GM12878 (cell line): Measurements from ENCODE around the gene SIGLEC12. TPM values are rescaled to one million over a fixed set of nuclear protein-coding genes. Genes with fewer than 3 reads are reported as not detected.

Experiments used
- ATAC-seq: fragments of 200-7000 bp; cut with Tn5 transposase; 3 replicates; pipeline ENCODE4 v1.9.1; 2020; ENCODE audit warnings: mild to moderate bottlenecking, moderate library complexity
- BruUV-seq: library from RNA; stranded (reverse); fragments of 400-500 nt; replicated peaks from 2 replicates; lab custom pipeline; 2021; lab: Mats Ljungman, UMichigan
- CTCF ChIA-PET: fragments of 300-600 bp; sonication (Branson Sonifier 250); formaldehyde crosslinking; extraction: SDS; loops from one replicate; lab custom pipeline; 2021; ENCODE audit warnings: inconsistent platforms; lab: Yijun Ruan, JAX
- POLR2A ChIA-PET: fragments of 350-600 bp; formaldehyde crosslinking; extraction: SDS; loops from one replicate; lab custom pipeline; 2021; ENCODE audit warnings: inconsistent platforms; lab: Charles Lee
- RAD21 ChIA-PET: fragments of 300-600 bp; sonication (Branson Sonifier 250); formaldehyde crosslinking; loops from one replicate; lab custom pipeline; 2023; ENCODE audit warnings: antibody characterized with exemption; ENCODE audit not compliant: unreplicated experiment; lab: Charles Lee
- SMC1A ChIA-PET: fragments of 300-600 bp; sonication (Branson Sonifier 250); formaldehyde crosslinking; loops from one replicate; lab custom pipeline; 2023; ENCODE audit not compliant: unreplicated experiment, uncharacterized antibody; lab: Charles Lee
- DNase-seq: peaks from one replicate; pipeline ENCODE4 v3.0.0-alpha.2; 2011; ENCODE audit warnings: low read depth, low spot score
- FAIRE-seq: peaks from 3 replicates; lab custom pipeline; 2011; peaks lifted over from hg19 to GRCh38; lab: Jason Lieb, UNC
- H2AFZ ChIP-seq: 2 replicates; pipeline ENCODE4 v1.6.0; 2011; ENCODE audit warnings: low read depth, low read length, control low read depth; ENCODE audit not compliant: control insufficient read depth
- H3K27ac ChIP-seq: 2 replicates; pipeline ENCODE4 v1.5.1; 2011; ENCODE audit warnings: control low read depth; ENCODE audit not compliant: control insufficient read depth, insufficient read depth
- H3K27me3 ChIP-seq, 2 experiments: replicated peaks in 1 of 2; 2 replicates each; pipeline versions ENCODE4 v1.6.0 to v1.6.1; 2011; ENCODE audit warnings: low read length in 1 of 2; ENCODE audit not compliant: control insufficient read depth in 2 of 2, insufficient read depth in 2 of 2
- H3K36me3 ChIP-seq, 2 experiments: 2 replicates each; pipeline ENCODE4 v1.5.1; 2011; ENCODE audit warnings: low read length in 1 of 2; ENCODE audit not compliant: control insufficient read depth in 2 of 2, insufficient read depth in 2 of 2
- H3K4me1 ChIP-seq: 2 replicates; pipeline ENCODE4 v1.6.1; 2011; ENCODE audit warnings: mild to moderate bottlenecking, low read length, moderate library complexity, mixed read lengths; ENCODE audit not compliant: control insufficient read depth, insufficient read depth
- H3K4me2 ChIP-seq: 2 replicates; pipeline ENCODE4 v1.6.0; 2011; ENCODE audit warnings: control low read depth; ENCODE audit not compliant: control insufficient read depth, insufficient read depth
- H3K4me3 ChIP-seq: fragments of 200-600 bp; sonication (generic); 2 replicates; pipeline ENCODE4 v1.5.1; 2016
- H3K79me2 ChIP-seq: 2 replicates; pipeline ENCODE4 v1.6.0; 2011; ENCODE audit warnings: low read length; ENCODE audit not compliant: control insufficient read depth, insufficient read depth
- H3K9ac ChIP-seq: 2 replicates; pipeline ENCODE4 v1.8.0; 2011; ENCODE audit warnings: low read length, control low read depth, mixed read lengths; ENCODE audit not compliant: control insufficient read depth, insufficient read depth
- H3K9me3 ChIP-seq: replicated peaks from 3 replicates; pipeline ENCODE4 v1.5.1; 2011; ENCODE audit warnings: mild to moderate bottlenecking, low read length; ENCODE audit not compliant: control insufficient read depth, insufficient read depth
- H4K20me1 ChIP-seq: 2 replicates; pipeline ENCODE4 v1.6.0; 2011; ENCODE audit not compliant: control insufficient read depth, insufficient read depth
- BCL11A ChIP-seq: IDR thresholded peaks from 2 replicates; pipeline ENCODE4 v1.6.1; 2011; ENCODE audit warnings: low read depth, low read length
- BCL3 ChIP-seq: IDR thresholded peaks from 2 replicates; pipeline ENCODE4 v1.6.1; 2011; ENCODE audit warnings: borderline replicate concordance, low read depth, mild to moderate bottlenecking, moderate library complexity, low read length; ENCODE audit not compliant: insufficient read depth, poor library complexity, severe bottlenecking
- CEBPB ChIP-seq, 2 experiments: fragments of 150-350 bp in 1 of 2; IDR thresholded peaks; 2 replicates each; pipeline ENCODE4 v1.6.1; 2012 to 2014; ENCODE audit warnings: low read depth in 2 of 2, low read length in 2 of 2, borderline replicate concordance in 1 of 2, inconsistent platforms in 1 of 2
- E2F4 ChIP-seq: IDR thresholded peaks from 2 replicates; pipeline ENCODE4 v1.6.1; 2012; ENCODE audit warnings: low read depth, low read length, improper control_type of control experiment
- EZH2 ChIP-seq: IDR thresholded peaks from 2 replicates; pipeline ENCODE4 v1.6.1; 2012; ENCODE audit warnings: low read depth, mild to moderate bottlenecking, control low read depth, inconsistent platforms, low read length, borderline replicate concordance; ENCODE audit not compliant: control insufficient read depth
- JUND ChIP-seq: IDR thresholded peaks from 2 replicates; pipeline ENCODE4 v1.6.1; 2012; ENCODE audit warnings: low read depth, mild to moderate bottlenecking, low read length, improper control_type of control experiment, moderate library complexity
- KLF5 ChIP-seq: fragments of 450-650 bp; IDR thresholded peaks from 2 replicates; pipeline ENCODE4 v1.6.1; 2014; ENCODE audit warnings: mild to moderate bottlenecking; ENCODE audit not compliant: partially characterized antibody
- RAD51 ChIP-seq: fragments of 450-650 bp; IDR thresholded peaks from 2 replicates; pipeline ENCODE4 v1.6.1; 2016; ENCODE audit warnings: moderate library complexity, mild to moderate bottlenecking, inconsistent platforms
- RB1 ChIP-seq: fragments of 450-650 bp; formaldehyde crosslinking; IDR thresholded peaks from 2 replicates; pipeline ENCODE4 v1.6.1; 2017; ENCODE audit warnings: mild to moderate bottlenecking, borderline replicate concordance
- SIX5 ChIP-seq: IDR thresholded peaks from 2 replicates; pipeline ENCODE4 v1.6.1; 2011; ENCODE audit warnings: mild to moderate bottlenecking, low read depth, low read length, moderate library complexity; ENCODE audit not compliant: severe bottlenecking
- TCF3 ChIP-seq: IDR thresholded peaks from 2 replicates; pipeline ENCODE4 v1.6.1; 2012; ENCODE audit warnings: low read depth, mild to moderate bottlenecking, low read length, borderline replicate concordance; ENCODE audit not compliant: insufficient read depth
- ZNF274 ChIP-seq: IDR thresholded peaks from one replicate; pipeline ENCODE4 v1.8.0; 2011; ENCODE audit not compliant: insufficient read length, insufficient read depth
- WGBS: methylation state at CpG from one replicate; pipeline ENCODE4 v1.1.6; 2016; ENCODE audit warnings: low lambda C conversion rate; ENCODE audit not compliant: insufficient replicate concordance, insufficient coverage; ENCODE audit errors: missing lambda C conversion rate; 5-methylcytosine and 5-hydroxymethylcytosine counted together
- in situ Hi-C: fragments of 300-500 bp; cut with MboI; formaldehyde crosslinking; loops from 9 replicates; pipeline ENCODE4 v1.14.3; 2018; ENCODE audit warnings: mixed read lengths
- intact Hi-C: fragments of 100-400 bp; cut with micrococcal nuclease; formaldehyde crosslinking; loops from one replicate; pipeline ENCODE4 v1.14.2; 2022; ENCODE audit not compliant: unreplicated experiment
- polyA plus RNA-seq, 11 experiments: library from polyadenylated mRNA; depleted of rRNA in 4 of 11; unstranded in 6 of 11; stranded (reverse) in 5 of 11; fragments of >200 nt; fragmentation: Nextera tagmentation in 4 of 11; fragmentation: Illumina TruSeq in 1 of 11; extraction: Ambion mirVana in 4 of 11; extraction: Trizol in 1 of 11; gene quantifications; 1 replicate in 1 of 11; 2 replicates in 10 of 11; pipeline versions ENCODE4 v1.2.1 to v1.2.3, GENCODE V29; 2011 to 2016; ENCODE audit warnings: inconsistent platforms in 2 of 11, missing spikeins in 2 of 11, low read depth in 1 of 11
- total RNA-seq, 4 experiments: library from RNA; depleted of rRNA in 3 of 4; stranded (reverse); fragments of >200 nt in 3 of 4; fragmentation: Illumina TruSeq in 1 of 4; extraction: Trizol in 1 of 4; gene quantifications; 2 replicates each; pipeline versions ENCODE4 v1.2.1 to v1.2.3, GENCODE V29; 2013 to 2021
- TF ChIP-seq, protein P1 (sequence below): fragments of 450-650 bp; IDR thresholded peaks from 2 replicates; pipeline ENCODE4 v1.6.1; 2017; ENCODE audit warnings: mild to moderate bottlenecking

The SIGLEC12 gene
- total and polyA plus RNA-seq, 10 of the 15 experiments (the other 5 are each of a cell fraction or from before 2014, with no cell fraction given): 0.03 to 0.18 (median 0.06) TPM; not detected in 5

- TF ChIP-seq JUND: no peak
- TF ChIP-seq TCF3: no peak
- no peak for TF ChIP-seq SIX5
- no peak for TF ChIP-seq EZH2
- TF ChIP-seq, protein P1, sequence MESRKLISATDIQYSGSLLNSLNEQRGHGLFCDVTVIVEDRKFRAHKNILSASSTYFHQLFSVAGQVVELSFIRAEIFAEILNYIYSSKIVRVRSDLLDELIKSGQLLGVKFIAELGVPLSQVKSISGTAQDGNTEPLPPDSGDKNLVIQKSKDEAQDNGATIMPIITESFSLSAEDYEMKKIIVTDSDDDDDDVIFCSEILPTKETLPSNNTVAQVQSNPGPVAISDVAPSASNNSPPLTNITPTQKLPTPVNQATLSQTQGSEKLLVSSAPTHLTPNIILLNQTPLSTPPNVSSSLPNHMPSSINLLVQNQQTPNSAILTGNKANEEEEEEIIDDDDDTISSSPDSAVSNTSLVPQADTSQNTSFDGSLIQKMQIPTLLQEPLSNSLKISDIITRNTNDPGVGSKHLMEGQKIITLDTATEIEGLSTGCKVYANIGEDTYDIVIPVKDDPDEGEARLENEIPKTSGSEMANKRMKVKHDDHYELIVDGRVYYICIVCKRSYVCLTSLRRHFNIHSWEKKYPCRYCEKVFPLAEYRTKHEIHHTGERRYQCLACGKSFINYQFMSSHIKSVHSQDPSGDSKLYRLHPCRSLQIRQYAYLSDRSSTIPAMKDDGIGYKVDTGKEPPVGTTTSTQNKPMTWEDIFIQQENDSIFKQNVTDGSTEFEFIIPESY: no peak
These were observed 27.7 kb upstream of the SIGLEC12 start (continued) for GRCh38 chr19:51529301-51529700.

DNA sequence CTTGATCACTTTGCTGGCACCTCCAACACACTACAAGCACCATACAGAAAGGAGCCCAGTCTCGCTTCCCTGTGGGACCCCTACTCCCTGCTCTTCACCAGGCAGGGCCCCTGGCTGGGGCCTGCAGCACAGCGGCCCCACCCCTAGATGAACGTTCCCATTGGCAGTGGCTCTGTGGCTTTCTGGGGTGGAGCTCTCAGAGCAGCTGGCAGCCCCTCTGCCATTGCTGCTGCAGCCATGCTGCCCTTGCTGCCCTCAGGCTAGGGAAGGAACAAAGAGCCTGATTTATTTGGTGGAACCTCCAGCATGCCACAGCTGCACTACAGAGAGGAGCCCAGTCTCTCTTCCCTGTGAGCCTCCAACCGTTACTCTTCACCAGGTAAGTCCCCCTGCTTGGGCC, 24.1 kb upstream of the SIGLEC12 start:
- no peak overlapping the region for H2AFZ ChIP-seq
- H4K20me1 ChIP-seq: no peaks in the 10 kb centered on the region
- ATAC-seq: no peak
- no peak for FAIRE-seq
- no peaks in the 10 kb centered on the region for H3K36me3 ChIP-seq
- H3K9ac ChIP-seq: no peak overlapping the region
- no peaks in the 10 kb centered on the region for H3K9me3 ChIP-seq
- H3K79me2 ChIP-seq: no peaks in the 10 kb centered on the region
- H3K27me3 ChIP-seq: no peaks in the 10 kb centered on the region; a peak in 1 of 4 replicates
- intact Hi-C loops: no loop called here
- ChIA-PET POLR2A (no interaction called here), SMC1A (no interaction called here), RAD21 (no interaction called here)
- BruUV-seq: no TSS peak
- H3K4me3 ChIP-seq: no peak overlapping the region
- WGBS: 7% methylated on average over 4 of the region's 4 CpGs
- DNase-seq: no peak
- TF ChIP-seq ZNF274 (no peak), RAD51 (no peak), KLF5 (no peak), BCL11A (no peak), RB1 (no peak), BCL3 (no peak), CEBPB (IDR thresholded peaks at IDR 0.05; ENCODE audit: borderline replicate concordance in 1 of 2, low read depth in 2 of 2, low read length in 2 of 2) (no peak), E2F4 (no peak)
- TF ChIP-seq, all 136 proteins: peak for 0
- Histone ChIP-seq H3K4me1 (no peaks in the 10 kb centered on the region), H3K4me2 (no peak overlapping the region), H3K27ac (no peak overlapping the region)
- in situ Hi-C loops: no loop called here
- CTCF ChIA-PET: interaction anchor here (0.8 kb wide), 1 partner anchor 10 kb away, joined by 3 read pairs; no protein-coding TSS in a partner anchor
